HG03432 (cell line): ENCODE data around the gene SIK1.
"Not testable (repeated sequence)": the region's sequence is repeated elsewhere in the genome, so short reads cannot be mapped to it uniquely, and the experiment has no call there.

Experiments used
- ATAC-seq: cut with Tn5 transposase; IDR thresholded peaks from one replicate; pipeline ENCODE4 v1.9.1; 2021; ENCODE audit warnings: mild to moderate bottlenecking, moderate library complexity; ENCODE audit not compliant: unreplicated experiment

SIK1 gene

GRCh38 chr21:43398000-43398399 lies 28.9 kb downstream of the SIK1 start:
- ATAC-seq = not testable (repeated sequence)

DNA sequence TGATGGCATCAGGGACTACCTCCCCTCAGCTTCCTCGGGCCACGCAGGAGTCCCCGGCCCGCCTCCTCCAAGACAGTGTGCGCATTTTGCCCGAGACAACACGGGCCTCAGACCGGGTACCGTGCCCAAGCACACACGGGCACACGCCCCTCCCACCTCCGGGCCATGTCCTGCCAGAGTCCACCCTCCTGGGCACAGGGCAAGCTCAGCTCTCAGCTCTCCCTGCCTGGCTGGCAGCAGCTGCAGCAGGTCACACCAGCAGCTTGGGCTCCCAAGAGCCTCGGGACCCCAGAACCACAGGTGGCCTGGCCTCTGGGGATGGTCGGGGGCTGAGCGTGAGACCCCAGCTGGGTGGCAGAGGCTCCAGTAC lies 29.5 kb downstream of the SIK1 start:
- not testable (repeated sequence) for ATAC-seq

DNA sequence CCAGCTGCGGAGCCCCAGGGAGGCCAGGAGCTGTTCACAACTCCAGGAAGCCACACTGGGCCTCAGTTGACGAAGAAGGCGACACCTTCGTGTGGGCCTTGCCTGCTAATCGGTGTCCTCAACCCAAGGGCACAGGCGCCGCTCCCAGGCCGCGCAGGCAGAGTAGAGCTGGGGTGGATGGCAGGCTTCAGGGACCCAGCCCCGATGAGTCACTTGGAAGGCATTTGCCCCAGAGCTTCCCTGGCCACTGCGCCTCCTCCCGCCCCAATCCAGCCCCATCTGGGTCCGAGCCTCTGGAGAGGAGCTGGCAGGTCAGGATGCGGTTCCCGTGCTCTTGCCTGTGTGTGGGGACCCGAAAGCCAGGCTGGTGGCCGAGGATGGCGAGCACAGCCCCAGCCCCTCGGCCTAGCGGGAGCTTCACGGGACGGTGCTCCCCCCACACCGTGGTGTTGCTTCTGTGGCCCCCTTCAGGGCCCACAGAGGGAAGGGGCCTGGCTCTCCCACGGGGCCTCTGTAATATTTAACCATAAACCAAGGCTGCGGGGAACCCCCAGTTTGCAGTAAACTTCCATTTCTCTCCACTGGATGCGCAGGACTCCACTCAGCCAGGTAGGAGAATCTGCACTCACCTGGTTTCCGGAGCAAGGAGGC lies 30.0 kb downstream of the SIK1 start:
- not testable (repeated sequence) for ATAC-seq

DNA sequence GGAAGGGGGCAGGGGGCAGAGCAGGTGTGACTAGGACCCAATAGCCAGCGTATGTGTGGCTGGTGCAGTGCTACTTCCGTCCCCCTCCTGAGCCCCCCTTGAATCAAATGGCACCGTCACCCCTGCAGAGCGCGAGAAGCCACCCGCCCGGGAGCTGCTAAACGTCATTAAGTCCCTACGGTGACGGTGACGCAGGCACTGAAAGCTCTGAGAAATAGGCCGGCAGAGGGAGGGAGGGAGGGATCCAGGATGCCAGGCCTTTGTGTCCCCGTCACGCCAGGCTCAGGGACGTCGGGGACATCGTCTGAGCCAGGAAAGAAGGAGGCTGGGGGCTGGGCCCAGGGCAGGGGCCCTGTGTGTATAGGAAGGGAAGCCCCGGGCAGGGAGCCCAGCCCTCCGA lies 43.6 kb downstream of the SIK1 start:
- ATAC-seq = not testable (repeated sequence)

- not testable (repeated sequence) for ATAC-seq
These were observed 44.0 kb downstream of the SIK1 start for GRCh38 chr21:43382902-43383301.

GRCh38 chr21:43380852-43381533 lies 45.9 kb downstream of the SIK1 start:
- ATAC-seq = not testable (repeated sequence)

DNA sequence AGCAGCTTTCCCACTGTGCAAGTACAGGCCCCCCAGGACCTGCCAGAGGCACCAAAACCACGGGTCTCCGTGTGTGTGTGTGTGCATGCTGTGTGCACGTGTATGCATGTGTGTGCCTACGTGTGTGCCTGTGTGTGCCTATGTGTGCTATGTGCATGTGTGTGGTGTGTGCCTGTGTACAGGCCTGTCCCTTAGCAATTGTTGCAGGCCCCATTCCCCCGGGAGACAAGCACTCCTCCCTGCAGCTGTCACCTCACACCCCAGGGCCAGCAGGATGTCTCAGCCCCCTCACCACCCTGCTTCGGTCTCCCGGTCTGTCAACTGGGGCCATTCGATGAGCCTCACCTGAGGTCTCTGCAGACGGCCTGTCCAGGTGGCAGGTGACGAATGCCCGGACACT lies 46.6 kb downstream of the SIK1 start:
- not testable (repeated sequence) for ATAC-seq

DNA sequence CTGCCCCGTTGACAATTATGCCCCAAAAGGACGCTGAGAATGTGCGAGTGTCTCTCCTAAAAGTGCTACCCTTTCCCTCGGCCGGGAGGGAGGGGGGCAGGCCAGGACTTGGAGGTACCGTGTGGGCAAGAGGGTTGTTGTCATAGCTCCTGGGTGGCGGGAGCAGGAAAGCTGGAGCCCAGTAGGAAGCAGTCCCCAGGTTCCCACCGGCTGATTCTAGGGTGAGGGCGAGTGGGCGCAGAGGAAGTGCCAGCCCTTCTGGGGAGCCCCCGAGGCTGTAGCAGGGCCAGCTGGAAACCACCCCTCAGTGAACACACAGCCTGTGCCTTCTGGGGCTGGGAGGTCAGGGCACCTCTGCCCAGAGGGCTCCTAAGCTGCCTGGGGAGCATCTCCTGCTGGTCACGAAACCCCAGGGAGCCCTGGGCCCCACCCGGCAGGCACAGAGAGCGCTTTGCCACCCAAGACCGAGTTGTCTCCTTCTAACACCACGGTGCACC lies 47.3 kb downstream of the SIK1 start:
- peak; percentile 44 for ATAC-seq

- no peak for ATAC-seq
These were observed 50.5 kb downstream of the SIK1 start for GRCh38 chr21:43376478-43376882.

- no peak for ATAC-seq
These were observed 51.0 kb downstream of the SIK1 start for GRCh38 chr21:43375837-43376477.

DNA sequence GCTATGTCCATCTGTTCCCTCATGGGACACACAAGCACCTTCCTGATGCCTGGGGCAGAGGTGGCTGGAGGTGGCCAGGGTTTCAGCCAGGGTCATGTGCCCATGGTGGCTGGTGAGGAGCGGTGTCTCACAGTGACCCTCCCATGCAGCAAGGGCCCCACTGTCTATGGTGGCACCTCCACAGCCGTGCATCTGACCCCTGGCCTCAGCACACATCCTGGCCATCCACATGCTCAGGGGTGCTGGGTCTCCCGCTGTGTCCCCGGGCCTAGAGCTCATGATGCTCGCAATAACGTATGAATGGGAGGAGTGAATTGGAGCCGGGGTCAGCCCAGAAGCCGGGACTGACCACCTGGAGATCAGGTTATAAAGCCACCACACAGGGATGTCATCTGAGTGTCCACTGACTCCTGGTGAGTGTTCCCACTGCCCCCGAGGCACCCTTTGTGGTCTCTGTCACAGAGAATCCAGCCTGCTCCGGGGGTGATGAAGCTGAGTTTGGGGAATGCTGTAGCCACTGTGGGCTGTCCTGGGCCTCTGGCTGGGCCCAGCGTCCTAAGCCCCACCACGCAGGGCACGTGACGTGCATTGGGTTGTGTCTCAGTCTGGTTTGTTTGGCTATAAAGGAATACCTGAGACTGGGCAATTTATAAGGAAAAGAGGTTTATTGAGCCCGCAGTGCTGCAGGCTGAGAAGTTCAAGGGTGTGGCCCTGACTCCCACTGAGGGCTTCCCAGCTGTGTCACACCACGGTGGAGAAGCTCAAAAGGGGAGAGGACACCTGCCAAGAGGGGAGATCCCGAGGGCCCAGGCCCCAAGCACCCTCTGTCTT lies 51.7 kb downstream of the SIK1 start:
- ATAC-seq = no peak

GRCh38 chr21:43374228-43374885 lies 52.6 kb downstream of the SIK1 start:
- ATAC-seq = no peak

GRCh38 chr21:43373362-43374227 lies 53.3 kb downstream of the SIK1 start:
- ATAC-seq = no peak

DNA sequence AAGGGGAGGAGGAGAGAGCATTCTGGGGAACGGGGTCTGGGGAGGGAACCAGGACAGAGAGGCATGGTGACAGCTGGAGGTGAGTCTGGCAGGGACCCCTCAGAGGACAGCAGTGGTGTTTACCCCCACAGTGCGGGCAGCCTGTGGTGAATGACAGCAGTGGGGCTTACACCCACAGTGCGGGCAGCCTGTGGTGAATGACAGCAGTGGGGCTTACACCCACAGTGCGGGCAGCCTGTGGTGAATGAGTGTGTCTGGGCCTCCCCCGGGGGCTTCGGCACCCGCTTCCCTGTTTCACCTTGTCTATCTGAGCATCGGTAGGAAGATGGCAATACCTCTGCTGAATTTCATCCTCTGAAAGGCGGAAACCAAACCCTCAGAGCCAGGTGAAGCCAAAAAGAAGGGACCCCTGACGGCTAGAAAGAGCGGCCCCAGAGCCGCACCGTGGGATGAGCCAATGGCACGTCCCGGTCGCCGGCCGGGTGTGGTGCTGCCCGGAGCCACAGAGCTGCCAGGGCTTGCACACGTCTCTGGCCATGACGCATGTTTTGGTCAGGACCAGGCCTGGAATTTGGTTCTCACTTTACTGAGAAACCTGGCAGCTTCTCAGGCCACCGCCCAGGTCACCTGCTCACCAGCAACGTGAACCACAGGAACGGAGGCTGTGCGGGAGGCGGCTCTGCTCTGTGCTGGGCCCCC lies 54.1 kb downstream of the SIK1 start:
- ATAC-seq = no peak

DNA sequence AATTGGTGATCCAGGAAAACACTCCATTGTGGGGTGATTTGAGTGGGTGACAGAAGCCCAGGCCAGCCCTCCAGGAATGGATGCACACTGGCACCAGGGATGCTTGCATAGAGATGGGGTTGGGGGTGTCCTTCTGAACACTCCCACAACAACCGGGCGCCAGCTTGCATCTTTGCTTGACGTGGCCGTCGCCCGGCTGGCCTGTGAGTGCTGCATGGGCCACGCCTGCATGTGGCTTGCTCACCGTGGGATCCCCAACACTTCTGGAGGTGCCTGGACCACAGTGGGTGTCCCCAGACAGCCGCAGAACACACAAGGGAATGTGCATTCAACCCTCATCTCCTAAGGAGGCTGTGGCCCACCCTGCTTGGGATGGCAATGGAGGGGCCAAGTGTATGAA lies 55.1 kb downstream of the SIK1 start:
- no peak for ATAC-seq

- no peak for ATAC-seq
These were observed 55.9 kb downstream of the SIK1 start for GRCh38 chr21:43370888-43371570.

- ATAC-seq = no peak
These were observed 56.8 kb downstream of the SIK1 start for GRCh38 chr21:43370091-43370658.

DNA sequence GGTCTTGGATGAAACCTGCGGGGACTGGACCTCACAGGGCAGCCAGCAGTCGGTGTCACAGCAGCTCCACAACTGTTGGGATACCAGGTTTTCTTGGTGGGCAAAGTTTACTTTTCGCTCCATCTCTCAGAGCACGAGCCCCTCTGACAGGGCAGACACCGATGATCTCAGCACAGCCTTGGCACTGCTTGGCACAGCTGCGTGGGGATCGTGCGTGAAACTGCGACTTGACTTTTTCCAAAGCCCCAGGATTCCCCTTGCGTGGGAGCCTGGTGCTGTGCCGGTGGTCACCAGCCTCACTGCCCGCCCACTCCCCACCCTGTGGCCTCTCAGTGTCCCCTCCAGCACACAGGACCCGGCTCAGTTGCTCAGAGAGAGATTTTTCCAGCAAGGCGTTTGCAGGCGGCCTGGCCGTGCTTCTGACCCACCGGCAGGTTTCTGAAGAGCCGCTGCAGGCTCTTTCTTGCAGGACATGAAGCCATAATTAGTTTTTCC lies 57.3 kb downstream of the SIK1 start:
- no peak for ATAC-seq
